Keratinocyte (primary cell): ENCODE data around the gene ELFN2. TPM values are rescaled to one million over a fixed set of nuclear protein-coding genes. Genes with fewer than 3 reads are reported as not detected.

Experiments
- DNase-seq: peaks from one replicate; pipeline ENCODE4 v3.0.0-alpha.2; 2011; ENCODE audit warnings: low read depth, missing footprints, low spot score
- FAIRE-seq: peaks from 2 replicates; lab custom pipeline; 2011; peaks lifted over from hg19 to GRCh38; lab: Jason Lieb, UNC
- H2AFZ ChIP-seq: 2 replicates; pipeline ENCODE4 v1.6.0; 2012; ENCODE audit warnings: low read length, control low read depth, inconsistent platforms; ENCODE audit not compliant: control insufficient read depth
- H3K27ac ChIP-seq: 2 replicates; pipeline ENCODE4 v1.5.1; 2011; ENCODE audit warnings: low read length; ENCODE audit not compliant: control insufficient read depth, insufficient read depth
- H3K27me3 ChIP-seq: 3 replicates; pipeline ENCODE4 v1.6.0; 2011; ENCODE audit warnings: low read length; ENCODE audit not compliant: control insufficient read depth, insufficient read depth; ENCODE audit errors: extremely low read depth
- H3K36me3 ChIP-seq, 2 experiments: 2 replicates in 1 of 2; 3 replicates in 1 of 2; pipeline ENCODE4 v1.5.1; 2011; ENCODE audit warnings: low read length in 2 of 2, mild to moderate bottlenecking in 1 of 2; ENCODE audit not compliant: control insufficient read depth in 2 of 2, insufficient read depth in 2 of 2; ENCODE audit errors: extremely low read depth in 1 of 2
- H3K4me1 ChIP-seq: 3 replicates; pipeline ENCODE4 v1.5.1; 2011; ENCODE audit warnings: low read length; ENCODE audit not compliant: control insufficient read depth, insufficient read depth; ENCODE audit errors: extremely low read depth
- H3K4me2 ChIP-seq: 3 replicates; pipeline ENCODE4 v1.6.0; 2011; ENCODE audit warnings: low read depth, low read length; ENCODE audit not compliant: control insufficient read depth, insufficient read depth; ENCODE audit errors: extremely low read depth
- H3K4me3 ChIP-seq, 3 experiments: fragments of 200-600 bp in 1 of 3; sonication (generic) in 1 of 3; 2 replicates in 2 of 3; 3 replicates in 1 of 3; pipeline ENCODE4 v1.5.1; 2011 to 2016; ENCODE audit warnings: low read length in 3 of 3, mild to moderate bottlenecking in 3 of 3, control low read depth in 2 of 3, inconsistent platforms in 1 of 3, low read depth in 1 of 3, mixed read lengths in 1 of 3, mixed run types in 1 of 3, moderate library complexity in 1 of 3; ENCODE audit not compliant: control insufficient read depth in 2 of 3, insufficient read depth in 2 of 3; ENCODE audit errors: extremely low read depth in 1 of 3
- H3K79me2 ChIP-seq: 2 replicates; pipeline ENCODE4 v1.6.0; 2012; ENCODE audit warnings: low read length; ENCODE audit not compliant: control insufficient read depth, insufficient read depth
- H3K9ac ChIP-seq: 3 replicates; pipeline ENCODE4 v1.6.0; 2011; ENCODE audit warnings: low read length; ENCODE audit not compliant: control insufficient read depth, insufficient read depth; ENCODE audit errors: extremely low read depth
- H3K9me1 ChIP-seq: 3 replicates; pipeline ENCODE4 v1.6.0; 2011; ENCODE audit warnings: low read length; ENCODE audit not compliant: control insufficient read depth, insufficient read depth; ENCODE audit errors: extremely low read depth
- H3K9me3 ChIP-seq: 2 replicates; pipeline ENCODE4 v1.5.1; 2012; ENCODE audit warnings: low read depth, low read length; ENCODE audit not compliant: control insufficient read depth
- H4K20me1 ChIP-seq: 3 replicates; pipeline ENCODE4 v1.6.0; 2011; ENCODE audit warnings: low read length; ENCODE audit not compliant: control insufficient read depth, insufficient read depth; ENCODE audit errors: extremely low read depth
- EZH2 ChIP-seq: IDR thresholded peaks from one replicate; pipeline ENCODE4 v1.6.1; 2012; ENCODE audit warnings: inconsistent platforms, mild to moderate bottlenecking, low read length, moderate library complexity
- dilution Hi-C: fragments of 300-500 bp; cut with MboI; formaldehyde crosslinking; loops from one replicate; pipeline ENCODE4 v1.7.0; 2020; ENCODE audit warnings: low sequenced_read_pairs; ENCODE audit not compliant: extremely low pct_ligation_motif_present
- polyA plus RNA-seq, 5 experiments: library from polyadenylated mRNA; depleted of rRNA in 3 of 5; stranded (reverse) in 3 of 5; stranded (forward) in 1 of 5; unstranded in 1 of 5; fragments of >200 nt; gene quantifications; 1 replicate in 1 of 5; 2 replicates in 3 of 5; 3 replicates in 1 of 5; pipeline versions ENCODE4 v1.2.1 to v1.2.3, GENCODE V29; 2011 to 2012; ENCODE audit warnings: missing spikeins in 2 of 5, low read depth in 1 of 5, low replicate concordance in 1 of 5
- TF ChIP-seq, protein P1 (sequence below), 3 experiments: IDR thresholded peaks in 1 of 3; conservative IDR thresholded peaks in 1 of 3; optimal IDR thresholded peaks in 1 of 3; 2 replicates in 2 of 3; 3 replicates in 1 of 3; pipeline versions ENCODE3 to v1.5.1; 2011; ENCODE audit warnings: low read length in 3 of 3, mild to moderate bottlenecking in 3 of 3, moderate library complexity in 2 of 3, control low read depth in 1 of 3, inconsistent platforms in 1 of 3; ENCODE audit not compliant: insufficient read depth in 2 of 3; ENCODE audit errors: extremely low read depth in 1 of 3

Gene ELFN2
- polyA plus RNA-seq, 1 donor (not counting 4 experiments of a cell fraction or from before 2014, with no cell fraction given): 0.13 TPM

DNA sequence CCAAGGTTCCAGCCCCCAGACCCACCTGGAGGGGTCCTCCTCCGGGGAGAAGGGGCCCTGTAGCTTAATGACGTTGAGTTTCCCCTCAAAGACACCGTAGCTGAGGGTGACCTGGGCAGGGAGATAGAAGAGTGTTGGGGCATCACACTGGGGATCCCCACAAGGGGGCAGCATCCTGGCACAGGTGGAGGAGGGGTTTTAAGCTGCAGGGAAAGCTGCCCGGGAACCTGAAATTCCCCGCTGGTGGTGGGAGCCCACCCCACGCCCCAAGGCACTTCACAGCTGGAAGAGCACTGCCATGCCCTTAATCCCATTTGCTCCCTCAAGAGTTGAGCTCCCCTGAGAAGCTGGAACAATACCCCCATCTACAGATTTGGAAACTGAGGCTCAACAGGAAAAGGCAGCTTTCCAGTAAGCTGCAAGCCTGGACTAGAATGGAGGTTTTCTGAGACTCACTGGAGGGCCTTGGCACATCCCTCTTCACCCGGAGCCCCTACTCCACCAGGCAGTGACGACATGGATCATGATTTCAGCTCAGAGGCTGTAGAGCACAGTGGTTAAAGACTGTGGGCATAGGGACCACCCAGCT is 45.2 kb upstream of the ELFN2 start:
- dilution Hi-C loops: no loop called here
- no peaks in the 10 kb centered on the region for H3K27me3 ChIP-seq
- peaks cover 3% of the 10 kb centered on the region for H4K20me1 ChIP-seq
- H3K79me2 ChIP-seq: no peaks in the 10 kb centered on the region
- no peak overlapping the region for H2AFZ ChIP-seq
- H3K9me1 ChIP-seq: no peaks in the 10 kb centered on the region
- H3K36me3 ChIP-seq: peaks cover 19 to 33% of the 10 kb centered on the region in 2 experiments
- no peak for FAIRE-seq
- TF ChIP-seq, protein P1, sequence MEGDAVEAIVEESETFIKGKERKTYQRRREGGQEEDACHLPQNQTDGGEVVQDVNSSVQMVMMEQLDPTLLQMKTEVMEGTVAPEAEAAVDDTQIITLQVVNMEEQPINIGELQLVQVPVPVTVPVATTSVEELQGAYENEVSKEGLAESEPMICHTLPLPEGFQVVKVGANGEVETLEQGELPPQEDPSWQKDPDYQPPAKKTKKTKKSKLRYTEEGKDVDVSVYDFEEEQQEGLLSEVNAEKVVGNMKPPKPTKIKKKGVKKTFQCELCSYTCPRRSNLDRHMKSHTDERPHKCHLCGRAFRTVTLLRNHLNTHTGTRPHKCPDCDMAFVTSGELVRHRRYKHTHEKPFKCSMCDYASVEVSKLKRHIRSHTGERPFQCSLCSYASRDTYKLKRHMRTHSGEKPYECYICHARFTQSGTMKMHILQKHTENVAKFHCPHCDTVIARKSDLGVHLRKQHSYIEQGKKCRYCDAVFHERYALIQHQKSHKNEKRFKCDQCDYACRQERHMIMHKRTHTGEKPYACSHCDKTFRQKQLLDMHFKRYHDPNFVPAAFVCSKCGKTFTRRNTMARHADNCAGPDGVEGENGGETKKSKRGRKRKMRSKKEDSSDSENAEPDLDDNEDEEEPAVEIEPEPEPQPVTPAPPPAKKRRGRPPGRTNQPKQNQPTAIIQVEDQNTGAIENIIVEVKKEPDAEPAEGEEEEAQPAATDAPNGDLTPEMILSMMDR (optimal IDR thresholded peaks at IDR 0.05 in 1 of 3, IDR thresholded peaks at IDR 0.05 in 1 of 3, conservative IDR thresholded peaks at IDR 0.05 in 1 of 3; ENCODE audit: extremely low read depth in 1 of 3, insufficient read depth in 2 of 3, low read length in 3 of 3): peak; percentile 67 to 75 (median 73)
- TF ChIP-seq EZH2: no peak
- H3K27ac ChIP-seq: no peak overlapping the region
- no peak overlapping the region for H3K4me2 ChIP-seq
- no peaks in the 10 kb centered on the region for H3K4me1 ChIP-seq
- H3K9ac ChIP-seq: no peak overlapping the region
- no peak overlapping the region for H3K4me3 ChIP-seq
- no peak for DNase-seq
- no peaks in the 10 kb centered on the region for H3K9me3 ChIP-seq

DNA sequence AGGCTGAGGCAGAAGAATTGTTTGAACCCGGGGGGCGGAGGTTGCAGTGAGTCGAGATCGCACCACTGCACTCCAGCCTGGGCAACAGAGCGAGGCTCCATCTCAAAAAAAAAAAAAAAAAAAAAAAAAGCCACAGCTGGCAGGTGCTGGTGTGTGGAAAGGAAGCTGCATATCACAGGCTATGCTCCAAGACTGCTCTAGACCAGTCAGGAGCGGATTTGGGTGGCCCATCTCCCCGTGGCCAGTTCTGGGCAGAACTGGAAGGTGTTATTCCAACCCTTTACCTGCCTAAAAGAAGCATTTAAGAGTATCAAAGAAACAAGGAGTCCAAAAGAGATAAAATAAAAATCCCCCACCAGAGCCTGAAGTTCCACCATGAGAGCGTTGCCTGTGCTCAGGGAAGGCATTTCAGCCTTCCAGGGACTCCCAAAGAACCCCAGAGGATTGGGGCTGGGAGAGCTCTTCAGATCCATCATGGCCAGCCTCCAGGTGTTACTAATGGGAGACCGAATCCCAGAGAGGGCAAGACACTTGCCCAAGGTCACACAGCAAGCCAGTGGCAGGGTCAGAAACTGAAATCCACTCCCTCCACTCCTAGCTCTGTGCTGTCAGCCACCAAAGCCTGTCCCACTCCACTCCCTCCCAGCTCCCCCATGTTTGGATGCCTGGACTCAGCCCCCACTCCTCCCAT is 44.6 kb upstream of the ELFN2 start:
- Histone ChIP-seq H3K27ac (no peak overlapping the region), H3K4me2 (no peak overlapping the region), H3K9me1 (no peaks in the 10 kb centered on the region), H3K9me3 (no peaks in the 10 kb centered on the region), H4K20me1 (peaks cover 3% of the 10 kb centered on the region), H3K9ac (no peak overlapping the region), H3K4me3 (no peak overlapping the region), H3K79me2 (no peaks in the 10 kb centered on the region), H2AFZ (no peak overlapping the region), H3K27me3 (no peaks in the 10 kb centered on the region), H3K4me1 (no peaks in the 10 kb centered on the region), H3K36me3 (peaks cover 15 to 33% of the 10 kb centered on the region in 2 experiments)
- FAIRE-seq: no peak
- no peak for TF ChIP-seq EZH2
- TF ChIP-seq, protein P1 (optimal IDR thresholded peaks at IDR 0.05 in 1 of 3, IDR thresholded peaks at IDR 0.05 in 1 of 3, conservative IDR thresholded peaks at IDR 0.05 in 1 of 3; ENCODE audit: extremely low read depth in 1 of 3, insufficient read depth in 2 of 3, low read length in 3 of 3): no peak
- dilution Hi-C loops: no loop called here
- DNase-seq: no peak
